ENCODE measurements around the gene NAV1. TPM values are rescaled to one million over a fixed set of nuclear protein-coding genes. Genes with fewer than 3 reads are reported as not detected.

Gene NAV1
- total and polyA plus RNA-seq, 9 of the 15 experiments (the other 6 are each of a cell fraction or from before 2014, with no cell fraction given) = 0.91 to 16.8 (median 3.2) TPM

DNA sequence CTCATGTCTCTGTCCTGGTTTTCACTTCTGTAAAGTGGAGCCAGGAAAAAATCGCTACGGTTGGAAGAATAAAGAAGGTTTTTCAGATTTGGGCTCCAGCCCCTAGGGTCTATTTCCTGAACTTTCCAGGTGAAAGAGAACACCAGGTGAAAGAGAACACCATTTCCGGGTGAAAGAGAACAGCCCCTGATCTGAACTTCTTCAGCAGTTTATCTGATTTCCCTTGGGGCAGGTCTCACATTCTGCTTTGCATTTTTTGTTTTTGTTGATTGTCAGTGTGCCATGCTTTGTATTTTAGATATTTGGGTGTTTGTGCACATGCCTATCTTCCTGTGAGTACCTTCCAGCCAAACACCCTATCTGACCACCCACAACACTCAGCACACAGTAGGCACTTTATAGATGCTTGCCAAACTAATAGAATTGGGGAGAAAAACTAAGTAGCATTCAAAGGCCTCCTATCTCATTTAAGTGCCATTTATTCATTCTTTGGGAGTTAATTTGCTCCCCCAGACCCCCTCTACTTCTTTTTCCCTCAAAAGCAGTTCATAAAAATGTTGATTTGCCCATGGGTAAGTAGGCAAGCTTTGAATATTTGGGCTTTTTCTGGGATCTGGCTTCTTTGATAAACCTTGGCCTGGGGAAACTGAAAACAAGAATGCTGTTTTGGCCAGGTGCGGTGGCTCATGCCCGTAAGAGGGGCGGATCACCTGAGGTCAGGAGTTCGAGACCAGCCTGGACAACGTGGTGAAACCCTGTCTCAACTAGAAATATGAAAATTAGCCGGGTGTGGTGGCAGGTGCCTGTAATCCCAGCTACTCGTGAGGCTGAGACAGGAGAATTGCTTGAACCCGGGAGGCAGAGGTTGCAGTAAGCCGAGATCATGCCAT, 2.2 kb downstream of the NAV1 start:
- H3K27me3 ChIP-seq (ENCODE audit: control insufficient read depth in 2 of 2, insufficient read depth in 2 of 2, low read length in 2 of 2) = peaks cover 25 to 40% of the 10 kb centered on the region in 2 experiments
- TF ChIP-seq FOXA1 (IDR thresholded peaks at IDR 0.05; ENCODE audit: borderline replicate concordance) = no peak
- peak; percentile 96 for TF ChIP-seq ZKSCAN1 (IDR thresholded peaks at IDR 0.05; ENCODE audit: low read depth, low read length)
- TF ChIP-seq, protein P1, sequence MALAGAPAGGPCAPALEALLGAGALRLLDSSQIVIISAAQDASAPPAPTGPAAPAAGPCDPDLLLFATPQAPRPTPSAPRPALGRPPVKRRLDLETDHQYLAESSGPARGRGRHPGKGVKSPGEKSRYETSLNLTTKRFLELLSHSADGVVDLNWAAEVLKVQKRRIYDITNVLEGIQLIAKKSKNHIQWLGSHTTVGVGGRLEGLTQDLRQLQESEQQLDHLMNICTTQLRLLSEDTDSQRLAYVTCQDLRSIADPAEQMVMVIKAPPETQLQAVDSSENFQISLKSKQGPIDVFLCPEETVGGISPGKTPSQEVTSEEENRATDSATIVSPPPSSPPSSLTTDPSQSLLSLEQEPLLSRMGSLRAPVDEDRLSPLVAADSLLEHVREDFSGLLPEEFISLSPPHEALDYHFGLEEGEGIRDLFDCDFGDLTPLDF (CRISPR knock-in tag; IDR thresholded peaks at IDR 0.05) = 0 out of 2 replicates have a peak, but pooled peaks have one; percentile 30
- no peak for TF ChIP-seq TAF1 (IDR thresholded peaks at IDR 0.05; ENCODE audit: control insufficient read depth, extremely low read depth, insufficient read depth, low read length, severe bottlenecking)
- no peak for TF ChIP-seq ZNF589 (CRISPR knock-in tag; IDR thresholded peaks at IDR 0.05; ENCODE audit: low read depth)
- no TSS peak for BruUV-seq (replicated peaks)

More for the DNA sequence above, 2.2 kb downstream of the NAV1 start:
- no peaks in the 10 kb centered on the region for H3K9me1 ChIP-seq (ENCODE audit: control insufficient read depth, insufficient read depth, low read length)
- H2AFZ ChIP-seq (ENCODE audit: low read depth, low read length) = no peak overlapping the region
- H3K4me2 ChIP-seq (ENCODE audit: insufficient read depth, low read length) = no peak overlapping the region
- H3K27ac ChIP-seq (ENCODE audit: extremely low read depth, low read depth, low read length) = no peak overlapping the region
- no peak overlapping the region for H3K4me3 ChIP-seq
- H3K9ac ChIP-seq (ENCODE audit: insufficient read depth in 1 of 2, low read depth in 2 of 2, low read length in 2 of 2) = no peak overlapping the region
- FAIRE-seq = no peak
- 45% methylated on average over 12 of the region's 12 CpGs for WGBS (ENCODE audit: insufficient coverage, low coverage, missing lambda C conversion rate)
- H4K20me1 ChIP-seq (replicated peaks; ENCODE audit: control insufficient read depth, insufficient read depth, low read length) = no peaks in the 10 kb centered on the region
- ATAC-seq = no peak
- in situ Hi-C loops (cut with MboI) (no loop called here), intact Hi-C loops (cut with micrococcal nuclease) (no loop called here)
- ChIA-PET CTCF (ENCODE audit: low intra/inter-chr PET ratio) (no interaction called here), POLR2A (interaction anchor here (0.6 to 2.1 kb wide), 4 partner anchors 9 to 333 kb away, joined by 3 to 6 read pairs (median 4); no protein-coding TSS in a partner anchor)
- H3K36me3 ChIP-seq (ENCODE audit: control insufficient read depth, insufficient read depth, low read length) = no peaks in the 10 kb centered on the region
- H3K9me3 ChIP-seq (replicated peaks; ENCODE audit: control insufficient read depth, insufficient read depth, low read depth, low read length) = no peaks in the 10 kb centered on the region
- no peak for DNase-seq (ENCODE audit: extremely low read depth in 1 of 4, low spot score in 3 of 4)
- no peaks in the 10 kb centered on the region for H3K79me2 ChIP-seq (ENCODE audit: control insufficient read depth, insufficient read depth, low read length)
- H3K4me1 ChIP-seq (replicated peaks in 1 of 2; ENCODE audit: control insufficient read depth in 2 of 2, insufficient read depth in 2 of 2, low read length in 2 of 2) = peaks cover 12 to 20% of the 10 kb centered on the region in 2 experiments

Data from K562 (cell line).